SK-N-SH (cell line): ENCODE data around the gene NOD1. TPM values are rescaled to one million over a fixed set of nuclear protein-coding genes. Genes with fewer than 3 reads are reported as not detected.

Experiments
- CTCF ChIA-PET: fragments of 300-600, 350-600 bp; formaldehyde crosslinking; extraction: SDS; loops from one replicate; lab custom pipeline; 2021; lab: Yijun Ruan, JAX
- POLR2A ChIA-PET: fragments of 350-600 bp; sonication (Branson Sonifier 250); formaldehyde crosslinking; extraction: SDS; loops from one replicate; lab custom pipeline; 2020; ENCODE audit warnings: antibody characterized with exemption, inconsistent platforms; lab: Yijun Ruan, JAX
- DNase-seq: peaks from one replicate; pipeline ENCODE4 v3.0.0; 2012
- H2AFZ ChIP-seq: fragments of 200-600 bp; sonication (generic); 2 replicates; pipeline ENCODE4 v1.8.1; 2016; ENCODE audit warnings: antibody characterized with exemption, mild to moderate bottlenecking, low read depth
- H3F3A ChIP-seq: fragments of 200-600 bp; sonication (generic); replicated peaks from 2 replicates; pipeline ENCODE3; 2016; ENCODE audit warnings: antibody characterized with exemption, mild to moderate bottlenecking; ENCODE audit not compliant: insufficient read depth
- H3K27ac ChIP-seq, 2 experiments: fragments of 200-500 bp in 1 of 2; fragments of 200-600 bp in 1 of 2; sonication (Bioruptor generic) in 1 of 2; sonication (generic), shearing (Covaris generic) in 1 of 2; 2 replicates each; pipeline versions ENCODE4 v1.5.1 to v1.6.1; 2014 to 2016; ENCODE audit warnings: low read depth in 2 of 2, inconsistent platforms in 1 of 2, low read length in 1 of 2, mild to moderate bottlenecking in 1 of 2, mixed read lengths in 1 of 2
- H3K27me3 ChIP-seq: fragments of 200-600 bp; sonication (generic), shearing (Covaris generic); 2 replicates; pipeline ENCODE4 v1.6.1; 2016; ENCODE audit warnings: mixed run types; ENCODE audit not compliant: insufficient read depth
- H3K36me3 ChIP-seq, 2 experiments: fragments of 200-500 bp in 1 of 2; fragments of 200-600 bp in 1 of 2; sonication (Bioruptor generic) in 1 of 2; sonication (generic) in 1 of 2; replicated peaks in 1 of 2; 2 replicates each; pipeline versions ENCODE3 to v1.5.1; 2014 to 2016; ENCODE audit warnings: low read length in 1 of 2, mild to moderate bottlenecking in 1 of 2; ENCODE audit not compliant: insufficient read depth in 2 of 2, control insufficient read depth in 1 of 2
- H3K4me1 ChIP-seq, 2 experiments: fragments of 200-500 bp in 1 of 2; fragments of 200-600 bp in 1 of 2; sonication (Bioruptor generic) in 1 of 2; sonication (generic), shearing (Covaris generic) in 1 of 2; 2 replicates each; pipeline versions ENCODE4 v1.5.1 to v1.6.1; 2014 to 2016; ENCODE audit warnings: low read depth in 1 of 2, low read length in 1 of 2, mixed run types in 1 of 2; ENCODE audit not compliant: insufficient read depth in 2 of 2, control insufficient read depth in 1 of 2
- H3K4me2 ChIP-seq: fragments of 200-600 bp; sonication (generic), shearing (Covaris generic); 2 replicates; pipeline ENCODE4 v1.6.1; 2017; ENCODE audit warnings: mixed run types
- H3K4me3 ChIP-seq, 2 experiments: fragments of 200-500 bp in 1 of 2; fragments of 200-600 bp in 1 of 2; sonication (Bioruptor generic) in 1 of 2; sonication (generic), shearing (Covaris generic) in 1 of 2; 2 replicates each; pipeline versions ENCODE4 v1.5.1 to v1.8.1; 2014 to 2016; ENCODE audit warnings: low read depth in 2 of 2, inconsistent platforms in 1 of 2, low read length in 1 of 2, mild to moderate bottlenecking in 1 of 2, mixed read lengths in 1 of 2, moderate library complexity in 1 of 2
- H3K79me2 ChIP-seq: fragments of 200-600 bp; sonication (generic); 2 replicates; pipeline ENCODE4 v1.8.1; 2017; ENCODE audit warnings: mild to moderate bottlenecking; ENCODE audit not compliant: insufficient read depth
- H3K9ac ChIP-seq: fragments of 200-600 bp; sonication (generic); 2 replicates; pipeline ENCODE4 v1.6.1; 2017; ENCODE audit warnings: mixed run types
- H3K9me2 ChIP-seq: fragments of 200-600 bp; sonication (generic); 2 replicates; pipeline ENCODE4 v1.6.1; 2017; ENCODE audit warnings: mixed run types
- H3K9me3 ChIP-seq: fragments of 200-600 bp; sonication (generic); 2 replicates; pipeline ENCODE4 v1.6.1; 2017; ENCODE audit warnings: mixed run types, mild to moderate bottlenecking, moderate library complexity
- H4K20me1 ChIP-seq: fragments of 200-600 bp; sonication (generic); 2 replicates; pipeline ENCODE4 v1.6.1; 2017; ENCODE audit warnings: mild to moderate bottlenecking, mixed run types; ENCODE audit not compliant: insufficient read depth
- CHD2 ChIP-seq: fragments of 150-350 bp; IDR thresholded peaks from 2 replicates; pipeline ENCODE4 v1.6.1; 2018; ENCODE audit warnings: low read length; ENCODE audit not compliant: partially characterized antibody
- CTCF ChIP-seq: fragments of 200-600 bp; sonication (generic); IDR thresholded peaks from 2 replicates; pipeline ENCODE4 v1.6.1; 2017; ENCODE audit warnings: antibody characterized with exemption, mild to moderate bottlenecking, moderate library complexity
- EP300 ChIP-seq, 2 experiments: IDR thresholded peaks; 2 replicates each; pipeline versions ENCODE4 v1.4.0 to v1.6.1; 2012; ENCODE audit warnings: borderline replicate concordance in 1 of 2, low read depth in 1 of 2, low read length in 1 of 2
- FOXJ3 ChIP-seq: sonication (generic); formaldehyde crosslinking; IDR thresholded peaks from 2 replicates; pipeline ENCODE4 v1.5.1; 2020; ENCODE audit warnings: mild to moderate bottlenecking, missing genetic modification reagents
- GABPA ChIP-seq: IDR thresholded peaks from 2 replicates; pipeline ENCODE4 v1.4.0; 2012; ENCODE audit warnings: low read depth, mild to moderate bottlenecking
- IRF3 ChIP-seq: fragments of 150-350 bp; IDR thresholded peaks from 2 replicates; pipeline ENCODE4 v1.6.1; 2016; ENCODE audit warnings: mild to moderate bottlenecking, low read depth, low read length
- JUND ChIP-seq: IDR thresholded peaks from 2 replicates; pipeline ENCODE4 v1.4.0; 2012
- MAX ChIP-seq: IDR thresholded peaks from 2 replicates; pipeline ENCODE4 v1.4.0; 2012; ENCODE audit warnings: low read depth
- NFIC ChIP-seq: IDR thresholded peaks from 2 replicates; pipeline ENCODE4 v1.4.0; 2012; ENCODE audit warnings: borderline replicate concordance
- RCOR1 ChIP-seq: fragments of 150-350 bp; IDR thresholded peaks from 2 replicates; pipeline ENCODE4 v1.6.1; 2017; ENCODE audit warnings: antibody characterized with exemption, low read length
- TAF1 ChIP-seq: IDR thresholded peaks from 2 replicates; pipeline ENCODE4 v1.6.1; 2012; ENCODE audit warnings: low read depth, mild to moderate bottlenecking, low read length, moderate library complexity, borderline replicate concordance
- TEAD4 ChIP-seq: IDR thresholded peaks from 2 replicates; pipeline ENCODE4 v1.4.0; 2012; ENCODE audit warnings: mild to moderate bottlenecking, borderline replicate concordance; ENCODE audit not compliant: insufficient read depth
- WGBS: methylation state at CpG from one replicate; pipeline ENCODE4 v1.1.6; 2017; ENCODE audit warnings: low lambda C conversion rate; 5-methylcytosine and 5-hydroxymethylcytosine counted together
- polyA plus RNA-seq, 3 experiments: library from polyadenylated mRNA; depleted of rRNA; stranded (reverse); fragments of >200 nt; gene quantifications; 2 replicates each; pipeline ENCODE4 v1.2.3, GENCODE V29; 2012
- TF ChIP-seq, protein P1 (sequence below): IDR thresholded peaks from 2 replicates; pipeline ENCODE4 v1.4.0; 2012; ENCODE audit warnings: low read depth, borderline replicate concordance
- TF ChIP-seq, protein P2 (sequence below): IDR thresholded peaks from 2 replicates; pipeline ENCODE4; 2012

The NOD1 gene
- polyA plus RNA-seq, 1 of the 3 experiments (the other 2 are of a cell fraction), result 5.5 TPM

DNA sequence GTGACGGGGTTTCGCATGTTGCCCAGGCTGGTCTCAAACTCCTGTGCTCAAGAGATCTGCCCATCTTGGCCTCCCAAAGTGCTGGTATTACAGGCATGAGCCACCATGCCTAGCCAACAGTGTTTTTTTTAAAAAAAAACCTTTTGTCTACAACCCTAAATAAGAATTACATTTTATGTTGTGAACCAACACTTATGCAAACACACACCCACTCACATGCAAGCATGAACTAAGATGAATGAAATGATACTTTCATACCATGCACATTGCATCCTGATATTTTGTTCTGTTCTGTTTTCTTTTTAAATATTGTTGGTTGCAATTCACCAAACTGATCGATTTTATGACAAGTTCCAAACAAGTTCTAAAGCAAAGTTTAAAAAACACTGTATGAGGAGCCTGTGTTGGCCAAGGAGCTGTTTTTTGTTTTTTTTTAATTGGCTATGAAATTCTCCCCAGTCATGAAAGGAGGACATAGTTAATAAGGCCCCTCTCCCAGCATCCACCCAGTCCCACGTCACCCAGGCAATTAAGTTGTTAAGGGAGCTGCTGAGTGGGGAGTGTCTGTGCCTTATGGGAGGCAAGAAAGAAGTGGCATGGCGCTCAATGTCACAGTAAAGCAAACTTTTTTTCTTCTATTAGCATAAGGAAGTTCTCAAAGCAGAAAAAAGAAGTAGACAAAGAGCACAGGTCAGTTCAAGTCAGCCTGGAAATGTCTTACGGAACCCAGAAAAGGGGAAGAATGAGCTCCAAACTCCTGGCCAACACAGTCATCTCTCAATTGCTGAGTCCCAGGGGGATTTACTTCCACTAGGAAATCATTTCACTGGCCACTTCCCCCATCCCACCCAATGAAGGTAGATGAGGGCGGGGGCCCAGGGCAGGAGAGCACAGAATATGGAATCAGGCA is 50.1 kb downstream of the NOD1 start:
- Histone ChIP-seq H3K9me2 (no peaks in the 10 kb centered on the region), H4K20me1 (no peaks in the 10 kb centered on the region), H3K79me2 (no peaks in the 10 kb centered on the region)
- TF ChIP-seq TAF1, result no peak
- TF ChIP-seq TEAD4, result no peak
- TF ChIP-seq MAX, result no peak
- no peak for TF ChIP-seq RCOR1
- TF ChIP-seq EP300 (IDR thresholded peaks at IDR 0.05; ENCODE audit: borderline replicate concordance in 1 of 2, low read depth in 1 of 2, low read length in 1 of 2), result no peak
- no peak for TF ChIP-seq NFIC
- TF ChIP-seq CHD2, result no peak
- TF ChIP-seq, protein P1, sequence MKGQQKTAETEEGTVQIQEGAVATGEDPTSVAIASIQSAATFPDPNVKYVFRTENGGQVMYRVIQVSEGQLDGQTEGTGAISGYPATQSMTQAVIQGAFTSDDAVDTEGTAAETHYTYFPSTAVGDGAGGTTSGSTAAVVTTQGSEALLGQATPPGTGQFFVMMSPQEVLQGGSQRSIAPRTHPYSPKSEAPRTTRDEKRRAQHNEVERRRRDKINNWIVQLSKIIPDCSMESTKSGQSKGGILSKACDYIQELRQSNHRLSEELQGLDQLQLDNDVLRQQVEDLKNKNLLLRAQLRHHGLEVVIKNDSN, result no peak
- no peak for TF ChIP-seq IRF3
- no peak for TF ChIP-seq GABPA
- no peak for TF ChIP-seq FOXJ3 (CRISPR knock-in tag)
- TF ChIP-seq, protein P2, sequence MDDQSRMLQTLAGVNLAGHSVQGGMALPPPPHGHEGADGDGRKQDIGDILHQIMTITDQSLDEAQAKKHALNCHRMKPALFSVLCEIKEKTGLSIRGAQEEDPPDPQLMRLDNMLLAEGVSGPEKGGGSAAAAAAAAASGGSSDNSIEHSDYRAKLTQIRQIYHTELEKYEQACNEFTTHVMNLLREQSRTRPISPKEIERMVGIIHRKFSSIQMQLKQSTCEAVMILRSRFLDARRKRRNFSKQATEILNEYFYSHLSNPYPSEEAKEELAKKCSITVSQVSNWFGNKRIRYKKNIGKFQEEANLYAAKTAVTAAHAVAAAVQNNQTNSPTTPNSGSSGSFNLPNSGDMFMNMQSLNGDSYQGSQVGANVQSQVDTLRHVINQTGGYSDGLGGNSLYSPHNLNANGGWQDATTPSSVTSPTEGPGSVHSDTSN, result no peak
- no peak for TF ChIP-seq CTCF
- TF ChIP-seq JUND, result no peak
- TF ChIP-seq, all 33 proteins: peak for 0
- Histone ChIP-seq H3K36me3 (peaks cover 21 to 50% of the 10 kb centered on the region in 2 experiments), H2AFZ (no peak overlapping the region), H3K4me3 (no peak overlapping the region), H3K27me3 (no peaks in the 10 kb centered on the region), H3K4me2 (no peak overlapping the region), H3K9ac (no peak overlapping the region), H3K4me1 (no peaks in the 10 kb centered on the region; a peak in 1 of 4 replicates), H3F3A (no peaks in the 10 kb centered on the region), H3K9me3 (no peaks in the 10 kb centered on the region), H3K27ac (no peak overlapping the region)
- 91% methylated on average over 7 of the region's 7 CpGs for whole genome bisulfite sequencing
- POLR2A ChIA-PET, result no interaction called here
- peak; percentile 8 for DNase-seq
- CTCF ChIA-PET, result interaction anchor here (0.6 to 1.3 kb wide), 6 partner anchors 15 to 152 kb away, joined by 3 read pairs; no protein-coding TSS in a partner anchor
